Keratinocyte (primary cell): ENCODE measurements around the gene BDP1.

Source experiments
- EZH2 ChIP-seq: IDR thresholded peaks from one replicate; pipeline ENCODE4 v1.6.1; 2012; ENCODE audit warnings: inconsistent platforms, mild to moderate bottlenecking, low read length, moderate library complexity
- TF ChIP-seq, protein P1 (sequence below), 3 experiments: IDR thresholded peaks in 1 of 3; conservative IDR thresholded peaks in 1 of 3; optimal IDR thresholded peaks in 1 of 3; 2 replicates in 2 of 3; 3 replicates in 1 of 3; pipeline versions ENCODE3 to v1.5.1; 2011; ENCODE audit warnings: low read length in 3 of 3, mild to moderate bottlenecking in 3 of 3, moderate library complexity in 2 of 3, control low read depth in 1 of 3, inconsistent platforms in 1 of 3; ENCODE audit not compliant: insufficient read depth in 2 of 3; ENCODE audit errors: extremely low read depth in 1 of 3

GRCh38 chr5:71589903-71590302 is 134.5 kb downstream of the BDP1 start:
- TF ChIP-seq, protein P1, sequence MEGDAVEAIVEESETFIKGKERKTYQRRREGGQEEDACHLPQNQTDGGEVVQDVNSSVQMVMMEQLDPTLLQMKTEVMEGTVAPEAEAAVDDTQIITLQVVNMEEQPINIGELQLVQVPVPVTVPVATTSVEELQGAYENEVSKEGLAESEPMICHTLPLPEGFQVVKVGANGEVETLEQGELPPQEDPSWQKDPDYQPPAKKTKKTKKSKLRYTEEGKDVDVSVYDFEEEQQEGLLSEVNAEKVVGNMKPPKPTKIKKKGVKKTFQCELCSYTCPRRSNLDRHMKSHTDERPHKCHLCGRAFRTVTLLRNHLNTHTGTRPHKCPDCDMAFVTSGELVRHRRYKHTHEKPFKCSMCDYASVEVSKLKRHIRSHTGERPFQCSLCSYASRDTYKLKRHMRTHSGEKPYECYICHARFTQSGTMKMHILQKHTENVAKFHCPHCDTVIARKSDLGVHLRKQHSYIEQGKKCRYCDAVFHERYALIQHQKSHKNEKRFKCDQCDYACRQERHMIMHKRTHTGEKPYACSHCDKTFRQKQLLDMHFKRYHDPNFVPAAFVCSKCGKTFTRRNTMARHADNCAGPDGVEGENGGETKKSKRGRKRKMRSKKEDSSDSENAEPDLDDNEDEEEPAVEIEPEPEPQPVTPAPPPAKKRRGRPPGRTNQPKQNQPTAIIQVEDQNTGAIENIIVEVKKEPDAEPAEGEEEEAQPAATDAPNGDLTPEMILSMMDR (optimal IDR thresholded peaks at IDR 0.05 in 1 of 3, IDR thresholded peaks at IDR 0.05 in 1 of 3, conservative IDR thresholded peaks at IDR 0.05 in 1 of 3; ENCODE audit: extremely low read depth in 1 of 3, insufficient read depth in 2 of 3, low read length in 3 of 3) = no peak
- no peak for TF ChIP-seq EZH2
